HepG2 (cell line): ENCODE measurements around the gene RHBDL1. TPM values are rescaled to one million over a fixed set of nuclear protein-coding genes. Genes with fewer than 3 reads are reported as not detected.

ENCODE experiments used
- ARNTL ChIP-seq: sonication (generic); formaldehyde crosslinking; IDR thresholded peaks from 2 replicates; pipeline ENCODE4 v1.4.0; 2020; ENCODE audit warnings: mild to moderate bottlenecking, missing genetic modification reagents
- GABPB1 ChIP-seq: IDR thresholded peaks from 2 replicates; pipeline ENCODE4 v1.6.1; 2016; ENCODE audit warnings: mild to moderate bottlenecking, missing genetic modification reagents, moderate library complexity, missing compliant biosample characterization
- GATAD2A ChIP-seq: IDR thresholded peaks from 2 replicates; pipeline ENCODE4 v1.6.1; 2016
- HOXA5 ChIP-seq: sonication (generic); formaldehyde crosslinking; IDR thresholded peaks from 2 replicates; pipeline ENCODE4 v1.4.0; 2020; ENCODE audit warnings: missing genetic modification reagents
- KDM1A ChIP-seq: IDR thresholded peaks from 2 replicates; pipeline ENCODE4 v1.6.1; 2016; ENCODE audit warnings: missing compliant biosample characterization
- KDM3A ChIP-seq: IDR thresholded peaks from 2 replicates; pipeline ENCODE4 v1.6.1; 2018; ENCODE audit warnings: low read depth, missing compliant biosample characterization
- KMT2A ChIP-seq: sonication (generic); formaldehyde crosslinking; IDR thresholded peaks from 2 replicates; pipeline ENCODE4 v1.4.0; 2020; ENCODE audit warnings: missing genetic modification reagents
- MTF1 ChIP-seq: sonication (generic); formaldehyde crosslinking; IDR thresholded peaks from 2 replicates; pipeline ENCODE4 v1.5.0; 2020; ENCODE audit warnings: missing genetic modification reagents
- NONO ChIP-seq, 2 experiments: fragments of 450-650 bp in 1 of 2; sonication (generic) in 1 of 2; formaldehyde crosslinking in 1 of 2; IDR thresholded peaks in 1 of 2; conservative IDR thresholded peaks in 1 of 2; 2 replicates each; pipeline versions ENCODE4 v1.6.1 to v1.8.0; 2017 to 2022; ENCODE audit warnings: mild to moderate bottlenecking in 1 of 2, missing genetic modification reagents in 1 of 2, moderate library complexity in 1 of 2
- ONECUT2 ChIP-seq: sonication (generic); formaldehyde crosslinking; IDR thresholded peaks from 2 replicates; pipeline ENCODE4 v1.4.0; 2020; ENCODE audit warnings: missing genetic modification reagents
- RELA ChIP-seq: sonication (generic); formaldehyde crosslinking; IDR thresholded peaks from 2 replicates; pipeline ENCODE4 v1.4.0; 2020; ENCODE audit warnings: missing genetic modification reagents
- RFX1 ChIP-seq: fragments of 450-650 bp; IDR thresholded peaks from 2 replicates; pipeline ENCODE4 v1.6.1; 2017
- RFX3 ChIP-seq: IDR thresholded peaks from 2 replicates; pipeline ENCODE4 v1.6.1; 2016; ENCODE audit warnings: missing biosample characterization, missing genetic modification reagents
- STAT5B ChIP-seq: sonication (generic); formaldehyde crosslinking; IDR thresholded peaks from 2 replicates; pipeline ENCODE4 v1.4.0; 2020; ENCODE audit warnings: missing genetic modification reagents
- TBX2 ChIP-seq: sonication (generic); formaldehyde crosslinking; IDR thresholded peaks from 2 replicates; pipeline ENCODE4 v1.5.0; 2020; ENCODE audit warnings: missing genetic modification reagents, mild to moderate bottlenecking, borderline replicate concordance
- ZFY ChIP-seq: sonication (generic); formaldehyde crosslinking; IDR thresholded peaks from 2 replicates; pipeline ENCODE4 v1.4.0; 2020; ENCODE audit warnings: missing genetic modification reagents
- ZNF441 ChIP-seq: sonication (generic); formaldehyde crosslinking; IDR thresholded peaks from 2 replicates; pipeline ENCODE4 v1.7.0; 2021; ENCODE audit warnings: missing genetic modification reagents, borderline replicate concordance
- ZNF720 ChIP-seq: sonication (generic); formaldehyde crosslinking; IDR thresholded peaks from 2 replicates; pipeline ENCODE4 v1.4.0; 2020; ENCODE audit warnings: missing genetic modification reagents
- ZNF768 ChIP-seq: sonication (generic); formaldehyde crosslinking; IDR thresholded peaks from 2 replicates; pipeline ENCODE4 v1.4.0; 2020; ENCODE audit warnings: missing genetic modification reagents
- ZNF772 ChIP-seq: sonication (generic); formaldehyde crosslinking; IDR thresholded peaks from 2 replicates; pipeline ENCODE4 v1.5.0; 2020; ENCODE audit warnings: mild to moderate bottlenecking, missing genetic modification reagents
- ZSCAN25 ChIP-seq: sonication (generic); formaldehyde crosslinking; IDR thresholded peaks from 2 replicates; pipeline ENCODE4 v1.8.0; 2022; ENCODE audit warnings: mild to moderate bottlenecking, missing genetic modification reagents
- ZSCAN9 ChIP-seq: IDR thresholded peaks from 2 replicates; pipeline ENCODE4 v1.6.1; 2016; ENCODE audit warnings: borderline replicate concordance
- polyA plus RNA-seq, 8 experiments: library from polyadenylated mRNA; depleted of rRNA in 3 of 8; stranded (reverse) in 7 of 8; unstranded in 1 of 8; fragments of >200 nt; fragmentation: Illumina TruSeq in 4 of 8; extraction: Trizol in 4 of 8; gene quantifications; 2 replicates each; pipeline versions ENCODE4 v1.2.1 to v1.2.3, GENCODE V29; 2011 to 2016; ENCODE audit warnings: low read depth in 4 of 8, missing spikeins in 1 of 8, mixed read lengths in 1 of 8; ENCODE audit not compliant: insufficient read depth in 1 of 8
- total RNA-seq, 5 experiments: library from RNA; depleted of rRNA; stranded (reverse); fragments of >200 nt; fragmentation: Illumina TruSeq; extraction: Trizol; gene quantifications; 2 replicates each; pipeline ENCODE4 v1.2.3, GENCODE V29; 2016; ENCODE audit warnings: low read depth in 1 of 5
- TF ChIP-seq, protein P1 (sequence below): sonication (generic); formaldehyde crosslinking; IDR thresholded peaks from 2 replicates; pipeline ENCODE4 v1.9.0; 2021; ENCODE audit warnings: missing genetic modification reagents, borderline replicate concordance
- TF ChIP-seq, protein P2 (sequence below): sonication (generic); formaldehyde crosslinking; IDR thresholded peaks from 2 replicates; pipeline ENCODE4 v1.5.0; 2020; ENCODE audit warnings: missing genetic modification reagents
- TF ChIP-seq, protein P3 (sequence below): fragments of 450-650 bp; IDR thresholded peaks from 2 replicates; pipeline ENCODE4 v1.6.1; 2016
- TF ChIP-seq, protein P4 (sequence below): sonication (generic); formaldehyde crosslinking; IDR thresholded peaks from 2 replicates; pipeline ENCODE4 v1.5.1; 2020; ENCODE audit warnings: missing genetic modification reagents, mild to moderate bottlenecking, borderline replicate concordance

The RHBDL1 gene
- total and polyA plus RNA-seq, 2 of the 13 experiments (the other 11 are each of a cell fraction or from before 2014, with no cell fraction given) = 1.8 to 3.8 TPM

DNA sequence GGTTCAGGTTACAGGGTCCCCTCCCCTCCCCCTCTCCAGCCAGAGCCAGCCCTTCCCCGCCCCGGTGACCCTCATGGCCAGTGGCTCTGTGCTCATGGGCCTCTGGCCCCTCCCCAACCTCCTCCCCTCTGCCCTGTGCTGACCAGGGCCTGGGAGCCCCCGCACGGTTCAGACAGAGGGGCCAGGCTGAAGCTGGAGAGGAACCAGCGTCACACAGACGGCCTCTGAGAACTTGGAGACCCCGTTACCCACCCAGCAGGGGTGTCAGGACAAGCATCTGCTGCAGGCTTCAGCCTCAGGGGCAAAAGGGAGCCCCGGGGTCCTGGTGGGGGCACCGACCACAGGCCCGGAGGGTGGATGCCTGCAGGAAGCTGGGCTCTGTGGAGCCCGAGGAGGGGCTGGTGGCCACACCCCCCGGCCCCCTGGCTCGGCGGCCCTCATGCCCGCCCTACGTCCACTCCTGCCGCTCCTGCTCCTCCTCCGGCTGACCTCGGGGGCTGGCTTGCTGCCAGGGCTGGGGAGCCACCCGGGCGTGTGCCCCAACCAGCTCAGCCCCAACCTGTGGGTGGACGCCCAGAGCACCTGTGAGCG, 44.6 kb upstream of the RHBDL1 start, which contains the start of gene WFIKKN1 (continued):
- TF ChIP-seq, protein P1, sequence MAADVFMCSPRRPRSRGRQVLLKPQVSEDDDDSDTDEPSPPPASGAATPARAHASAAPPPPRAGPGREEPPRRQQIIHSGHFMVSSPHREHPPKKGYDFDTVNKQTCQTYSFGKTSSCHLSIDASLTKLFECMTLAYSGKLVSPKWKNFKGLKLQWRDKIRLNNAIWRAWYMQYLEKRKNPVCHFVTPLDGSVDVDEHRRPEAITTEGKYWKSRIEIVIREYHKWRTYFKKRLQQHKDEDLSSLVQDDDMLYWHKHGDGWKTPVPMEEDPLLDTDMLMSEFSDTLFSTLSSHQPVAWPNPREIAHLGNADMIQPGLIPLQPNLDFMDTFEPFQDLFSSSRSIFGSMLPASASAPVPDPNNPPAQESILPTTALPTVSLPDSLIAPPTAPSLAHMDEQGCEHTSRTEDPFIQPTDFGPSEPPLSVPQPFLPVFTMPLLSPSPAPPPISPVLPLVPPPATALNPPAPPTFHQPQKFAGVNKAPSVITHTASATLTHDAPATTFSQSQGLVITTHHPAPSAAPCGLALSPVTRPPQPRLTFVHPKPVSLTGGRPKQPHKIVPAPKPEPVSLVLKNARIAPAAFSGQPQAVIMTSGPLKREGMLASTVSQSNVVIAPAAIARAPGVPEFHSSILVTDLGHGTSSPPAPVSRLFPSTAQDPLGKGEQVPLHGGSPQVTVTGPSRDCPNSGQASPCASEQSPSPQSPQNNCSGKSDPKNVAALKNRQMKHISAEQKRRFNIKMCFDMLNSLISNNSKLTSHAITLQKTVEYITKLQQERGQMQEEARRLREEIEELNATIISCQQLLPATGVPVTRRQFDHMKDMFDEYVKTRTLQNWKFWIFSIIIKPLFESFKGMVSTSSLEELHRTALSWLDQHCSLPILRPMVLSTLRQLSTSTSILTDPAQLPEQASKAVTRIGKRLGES (CRISPR knock-in tag) = no peak
- TF ChIP-seq NONO (IDR thresholded peaks at IDR 0.05) = no peak
- TF ChIP-seq NONO (CRISPR knock-in tag; conservative IDR thresholded peaks at IDR 0.05) = peak; percentile 47
- TF ChIP-seq GATAD2A (CRISPR knock-in tag) = peak; percentile 5; the same call in 1 of the 2 replicates
- TF ChIP-seq MTF1 (CRISPR knock-in tag) = no peak
- no peak for TF ChIP-seq ONECUT2
- TF ChIP-seq HOXA5 (CRISPR knock-in tag) = no peak
- TF ChIP-seq ZSCAN25 (CRISPR knock-in tag) = peak; percentile 78; the same call in 1 of the 2 replicates
- TF ChIP-seq KDM3A (CRISPR knock-in tag) = no peak
- no peak for TF ChIP-seq ZNF772
- no peak for TF ChIP-seq KDM1A (CRISPR knock-in tag)
- TF ChIP-seq, protein P2, sequence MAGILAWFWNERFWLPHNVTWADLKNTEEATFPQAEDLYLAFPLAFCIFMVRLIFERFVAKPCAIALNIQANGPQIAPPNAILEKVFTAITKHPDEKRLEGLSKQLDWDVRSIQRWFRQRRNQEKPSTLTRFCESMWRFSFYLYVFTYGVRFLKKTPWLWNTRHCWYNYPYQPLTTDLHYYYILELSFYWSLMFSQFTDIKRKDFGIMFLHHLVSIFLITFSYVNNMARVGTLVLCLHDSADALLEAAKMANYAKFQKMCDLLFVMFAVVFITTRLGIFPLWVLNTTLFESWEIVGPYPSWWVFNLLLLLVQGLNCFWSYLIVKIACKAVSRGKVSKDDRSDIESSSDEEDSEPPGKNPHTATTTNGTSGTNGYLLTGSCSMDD (CRISPR knock-in tag) = no peak
- no peak; the same call in 1 of the 2 replicates for TF ChIP-seq ARNTL (CRISPR knock-in tag)
- TF ChIP-seq ZNF441 (CRISPR knock-in tag) = no peak
- no peak for TF ChIP-seq KMT2A (CRISPR knock-in tag)
- no peak for TF ChIP-seq RELA
- no peak for TF ChIP-seq RFX3 (CRISPR knock-in tag)
- peak; percentile 36 for TF ChIP-seq ZFY (CRISPR knock-in tag)
- peak; percentile 57 for TF ChIP-seq TBX2 (CRISPR knock-in tag)
- TF ChIP-seq STAT5B (CRISPR knock-in tag) = no peak
- no peak for TF ChIP-seq ZSCAN9 (CRISPR knock-in tag)
- no peak for TF ChIP-seq ZNF720 (CRISPR knock-in tag)
- TF ChIP-seq RFX1 = no peak
- no peak for TF ChIP-seq ZNF768 (CRISPR knock-in tag)
- TF ChIP-seq, protein P3, sequence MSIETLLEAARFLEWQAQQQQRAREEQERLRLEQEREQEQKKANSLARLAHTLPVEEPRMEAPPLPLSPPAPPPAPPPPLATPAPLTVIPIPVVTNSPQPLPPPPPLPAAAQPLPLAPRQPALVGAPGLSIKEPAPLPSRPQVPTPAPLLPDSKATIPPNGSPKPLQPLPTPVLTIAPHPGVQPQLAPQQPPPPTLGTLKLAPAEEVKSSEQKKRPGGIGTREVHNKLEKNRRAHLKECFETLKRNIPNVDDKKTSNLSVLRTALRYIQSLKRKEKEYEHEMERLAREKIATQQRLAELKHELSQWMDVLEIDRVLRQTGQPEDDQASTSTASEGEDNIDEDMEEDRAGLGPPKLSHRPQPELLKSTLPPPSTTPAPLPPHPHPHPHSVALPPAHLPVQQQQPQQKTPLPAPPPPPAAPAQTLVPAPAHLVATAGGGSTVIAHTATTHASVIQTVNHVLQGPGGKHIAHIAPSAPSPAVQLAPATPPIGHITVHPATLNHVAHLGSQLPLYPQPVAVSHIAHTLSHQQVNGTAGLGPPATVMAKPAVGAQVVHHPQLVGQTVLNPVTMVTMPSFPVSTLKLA = no peak
- TF ChIP-seq, protein P4, sequence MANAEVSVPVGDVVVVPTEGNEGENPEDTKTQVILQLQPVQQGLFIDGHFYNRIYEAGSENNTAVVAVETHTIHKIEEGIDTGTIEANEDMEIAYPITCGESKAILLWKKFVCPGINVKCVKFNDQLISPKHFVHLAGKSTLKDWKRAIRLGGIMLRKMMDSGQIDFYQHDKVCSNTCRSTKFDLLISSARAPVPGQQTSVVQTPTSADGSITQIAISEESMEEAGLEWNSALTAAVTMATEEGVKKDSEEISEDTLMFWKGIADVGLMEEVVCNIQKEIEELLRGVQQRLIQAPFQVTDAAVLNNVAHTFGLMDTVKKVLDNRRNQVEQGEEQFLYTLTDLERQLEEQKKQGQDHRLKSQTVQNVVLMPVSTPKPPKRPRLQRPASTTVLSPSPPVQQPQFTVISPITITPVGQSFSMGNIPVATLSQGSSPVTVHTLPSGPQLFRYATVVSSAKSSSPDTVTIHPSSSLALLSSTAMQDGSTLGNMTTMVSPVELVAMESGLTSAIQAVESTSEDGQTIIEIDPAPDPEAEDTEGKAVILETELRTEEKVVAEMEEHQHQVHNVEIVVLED (CRISPR knock-in tag) = no peak; the same call in 1 of the 2 replicates
- TF ChIP-seq GABPB1 (CRISPR knock-in tag) = peak; percentile 46; the same call in 1 of the 2 replicates
